Measurements from ENCODE around the gene REPIN1.

DNA sequence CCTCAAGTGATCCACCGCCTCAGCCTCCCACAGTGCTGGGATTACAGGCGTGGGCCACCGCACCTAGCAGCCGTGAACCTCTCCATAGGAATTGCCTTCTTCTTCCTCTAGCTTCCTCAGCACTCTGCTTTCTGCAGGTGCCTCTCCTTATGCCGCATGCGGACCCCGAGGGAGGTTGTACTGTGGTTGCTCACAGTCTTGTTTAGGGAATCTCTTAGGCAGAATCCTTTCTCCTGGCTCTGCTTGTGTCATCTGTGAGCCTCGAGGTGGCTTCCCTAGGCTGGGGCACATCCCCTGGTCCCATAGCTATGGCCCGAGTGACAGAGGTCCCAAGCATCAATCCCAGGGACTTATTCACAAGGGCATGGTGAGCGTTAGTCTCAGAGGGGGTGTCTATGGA, 48.6 kb downstream of the REPIN1 start:
- TF ChIP-seq, protein P1, sequence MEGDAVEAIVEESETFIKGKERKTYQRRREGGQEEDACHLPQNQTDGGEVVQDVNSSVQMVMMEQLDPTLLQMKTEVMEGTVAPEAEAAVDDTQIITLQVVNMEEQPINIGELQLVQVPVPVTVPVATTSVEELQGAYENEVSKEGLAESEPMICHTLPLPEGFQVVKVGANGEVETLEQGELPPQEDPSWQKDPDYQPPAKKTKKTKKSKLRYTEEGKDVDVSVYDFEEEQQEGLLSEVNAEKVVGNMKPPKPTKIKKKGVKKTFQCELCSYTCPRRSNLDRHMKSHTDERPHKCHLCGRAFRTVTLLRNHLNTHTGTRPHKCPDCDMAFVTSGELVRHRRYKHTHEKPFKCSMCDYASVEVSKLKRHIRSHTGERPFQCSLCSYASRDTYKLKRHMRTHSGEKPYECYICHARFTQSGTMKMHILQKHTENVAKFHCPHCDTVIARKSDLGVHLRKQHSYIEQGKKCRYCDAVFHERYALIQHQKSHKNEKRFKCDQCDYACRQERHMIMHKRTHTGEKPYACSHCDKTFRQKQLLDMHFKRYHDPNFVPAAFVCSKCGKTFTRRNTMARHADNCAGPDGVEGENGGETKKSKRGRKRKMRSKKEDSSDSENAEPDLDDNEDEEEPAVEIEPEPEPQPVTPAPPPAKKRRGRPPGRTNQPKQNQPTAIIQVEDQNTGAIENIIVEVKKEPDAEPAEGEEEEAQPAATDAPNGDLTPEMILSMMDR (conservative IDR thresholded peaks at IDR 0.05) = no peak
- TF ChIP-seq EZH2 (IDR thresholded peaks at IDR 0.05; ENCODE audit: low read depth) = no peak

Measured in PC-9 (cell line).